HEK293T (cell line): ENCODE results near the gene NAV2.

Experiments used
- BHLHE40 ChIP-seq: fragments of 450-650 bp; IDR thresholded peaks from 2 replicates; pipeline ENCODE4 v1.6.1; 2016; ENCODE audit warnings: mild to moderate bottlenecking, moderate library complexity, borderline replicate concordance
- ELF4 ChIP-seq: fragments of 450-650 bp; IDR thresholded peaks from 2 replicates; pipeline ENCODE4 v1.6.1; 2017; ENCODE audit warnings: antibody characterized with exemption
- FOXK2 ChIP-seq: fragments of 450-650 bp; IDR thresholded peaks from 2 replicates; pipeline ENCODE4 v1.6.1; 2016; ENCODE audit warnings: mild to moderate bottlenecking
- NFRKB ChIP-seq: fragments of 450-650 bp; IDR thresholded peaks from 2 replicates; pipeline ENCODE4 v1.6.1; 2016; ENCODE audit warnings: mild to moderate bottlenecking, moderate library complexity
- SP1 ChIP-seq: fragments of 450-650 bp; IDR thresholded peaks from 2 replicates; pipeline ENCODE4 v1.6.1; 2017

DNA sequence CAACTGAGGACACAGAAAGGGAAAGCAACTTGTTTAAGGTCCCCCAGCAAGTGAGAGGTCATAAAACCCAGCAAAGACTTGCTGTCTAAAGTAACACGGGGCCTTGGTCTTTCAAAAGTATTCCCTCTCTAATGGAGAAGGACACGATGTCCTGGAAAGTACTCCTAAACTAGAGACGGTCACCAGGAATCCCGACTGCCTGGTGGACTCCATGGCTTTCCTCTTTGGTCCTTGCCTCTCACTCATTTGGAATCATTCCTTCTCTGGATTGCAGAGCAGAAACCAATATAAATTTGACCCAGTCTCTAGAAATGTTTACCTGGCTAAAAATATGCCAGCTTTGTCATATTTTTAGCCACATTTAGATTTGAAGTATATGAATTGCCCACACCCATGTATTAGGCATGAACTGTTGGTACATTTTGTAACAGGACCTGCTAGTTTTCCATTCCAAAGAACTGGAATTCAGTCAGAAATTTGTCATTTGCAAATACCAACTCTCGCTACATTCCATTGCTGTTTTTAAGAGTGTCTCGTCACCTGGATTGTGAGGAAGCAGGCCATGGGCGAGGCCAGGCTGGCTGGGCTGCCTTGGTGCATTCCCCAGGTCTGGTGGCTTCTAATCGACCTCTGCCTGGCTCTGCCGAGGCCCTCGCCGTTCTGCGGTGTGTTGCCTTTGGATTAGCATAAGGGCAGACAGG lies 12.9 kb downstream of the NAV2 start:
- no peak for TF ChIP-seq BHLHE40
- no peak for TF ChIP-seq SP1
- TF ChIP-seq FOXK2 = no peak
- TF ChIP-seq ELF4 = no peak
- TF ChIP-seq NFRKB = no peak
